Stimulated activated naive CD4-positive, alpha-beta T cell treated with Interleukin-2 at 50 U/mL for 16 hours (primary cell): ENCODE data around the gene S100A1.
A peak's percentile ranks its signal among the peaks of the same experiment; 100 is the strongest.

ENCODE experiments used
- DNase-seq: peaks from one replicate; lab custom pipeline; 2025; lab: John Stamatoyannopoulos, UW

S100A1 gene

GRCh38 chr1:153610811-153611301, 17.4 kb upstream of the S100A1 start:
- DNase-seq: no peak

- no peak for DNase-seq
These were observed 16.9 kb upstream of the S100A1 start for GRCh38 chr1:153611356-153611755.

DNA sequence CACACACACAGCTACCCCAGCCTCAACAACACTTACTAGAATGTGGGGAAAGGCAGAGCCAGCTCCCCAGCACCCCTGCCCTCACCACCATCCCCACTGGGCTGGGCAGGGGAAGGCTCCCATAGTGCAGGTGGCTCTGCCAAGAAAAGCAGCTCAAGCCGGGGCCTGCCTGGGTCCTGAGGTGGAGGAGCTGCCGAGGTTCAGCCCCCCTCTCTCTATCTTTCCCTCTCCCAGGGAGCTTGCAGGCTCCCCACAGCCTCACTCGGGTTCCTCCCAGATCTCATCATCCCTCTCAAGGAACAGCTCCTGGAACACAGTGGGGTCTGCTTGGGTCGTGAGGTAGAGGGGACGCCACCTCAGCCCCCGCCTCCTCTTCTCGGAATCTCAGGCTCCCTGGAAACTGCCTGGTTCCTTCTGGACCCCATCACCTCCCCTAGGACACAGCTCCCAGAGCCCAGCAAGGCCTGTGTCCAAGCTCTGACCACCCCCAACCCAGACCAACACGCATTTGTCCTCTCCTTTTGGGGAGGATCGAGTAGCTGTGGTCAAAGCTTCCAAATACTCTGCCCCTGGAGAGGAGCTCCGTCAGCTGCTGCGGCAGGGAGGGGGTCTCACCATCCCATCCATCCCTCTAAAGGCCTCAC, 16.0 kb upstream of the S100A1 start:
- DNase-seq: no peak

DNA sequence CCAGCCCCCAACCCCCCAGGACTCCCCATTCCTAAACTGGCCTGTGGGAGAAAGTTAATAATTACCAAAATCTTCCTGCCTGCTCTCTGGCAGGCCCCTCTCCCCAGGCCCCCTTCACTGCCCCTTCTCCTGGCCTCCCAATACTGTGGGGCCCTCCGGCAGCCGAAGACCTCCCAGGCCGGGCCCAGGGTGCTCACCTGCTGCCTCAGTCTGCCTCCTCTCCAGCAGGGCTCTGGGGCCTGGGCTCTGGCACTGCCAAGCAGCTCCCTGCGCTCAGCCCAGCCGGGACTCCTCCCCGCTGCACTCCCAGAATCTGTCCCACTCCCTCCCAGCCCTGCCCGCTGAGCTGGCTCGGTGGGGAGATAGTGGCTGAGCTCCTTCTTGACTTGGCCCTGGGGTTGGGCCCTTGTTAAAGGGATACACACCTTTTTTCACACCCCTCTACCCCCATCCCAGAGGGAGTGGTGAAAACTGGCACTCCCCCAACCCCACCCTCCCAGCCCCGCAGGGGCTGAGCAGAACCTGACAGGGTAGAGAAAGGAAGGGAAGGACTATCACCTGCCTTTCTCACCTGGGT, 15.4 kb upstream of the S100A1 start, which contains the start of gene S100A16:
Gene S100A16, minus strand, starts transcription at position 383 of the 577 bp plus-strand sequence. CDS start 4,986 bp downstream, outside the sequence.
- DNase-seq: no peak

DNA sequence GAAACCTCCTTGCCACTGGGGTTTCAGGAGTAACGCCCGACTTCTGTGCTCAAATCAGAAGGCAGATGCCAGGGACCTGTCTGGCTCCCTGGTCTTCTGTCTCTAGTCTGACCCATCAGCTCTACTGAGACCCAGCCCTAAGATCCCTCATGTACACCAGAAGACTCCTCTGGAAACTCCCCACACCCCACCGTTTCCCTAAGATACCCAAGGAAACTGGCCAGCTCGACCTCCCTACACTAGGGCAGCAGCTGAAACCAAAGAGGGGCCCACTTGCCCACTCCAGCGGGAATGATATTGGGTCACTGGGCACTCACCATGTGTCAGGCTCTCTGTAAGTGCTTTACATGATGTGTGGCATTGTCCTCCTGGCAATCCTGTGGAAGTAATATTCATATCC, 14.8 kb upstream of the S100A1 start:
- DNase-seq: no peak

DNA sequence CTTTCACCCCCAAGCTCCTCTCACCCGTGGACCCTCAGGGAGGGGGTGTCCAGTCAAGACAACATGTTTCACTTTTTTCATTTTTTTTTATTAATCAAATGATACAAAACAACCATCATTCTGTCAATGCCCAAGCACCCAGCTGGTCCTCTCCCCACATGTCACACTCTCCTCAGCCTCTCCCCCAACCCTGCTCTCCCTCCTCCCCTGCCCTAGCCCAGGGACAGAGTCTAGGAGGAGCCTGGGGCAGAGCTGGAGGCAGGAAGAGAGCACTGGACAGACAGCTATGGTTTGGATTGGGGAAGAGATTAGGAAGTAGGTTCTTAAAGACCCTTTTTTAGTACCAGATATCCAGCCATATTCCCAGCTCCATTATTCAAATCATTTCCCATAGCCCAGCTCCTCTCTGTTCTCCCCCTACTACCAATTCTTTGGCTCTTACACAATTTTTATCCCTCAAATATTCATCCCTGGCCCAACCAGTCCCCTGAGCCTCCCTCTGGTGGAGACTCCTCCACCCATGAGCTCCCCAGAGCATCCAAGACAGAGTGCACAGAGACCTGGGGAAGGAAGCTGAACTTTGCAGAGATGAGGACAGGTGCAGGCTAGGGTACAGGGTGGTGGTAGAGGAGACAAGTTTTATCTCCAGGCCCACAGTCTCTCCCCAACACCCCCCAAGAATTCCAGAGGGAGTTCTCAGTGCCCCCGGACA, 13.9 kb upstream of the S100A1 start:
- no peak for DNase-seq

DNA sequence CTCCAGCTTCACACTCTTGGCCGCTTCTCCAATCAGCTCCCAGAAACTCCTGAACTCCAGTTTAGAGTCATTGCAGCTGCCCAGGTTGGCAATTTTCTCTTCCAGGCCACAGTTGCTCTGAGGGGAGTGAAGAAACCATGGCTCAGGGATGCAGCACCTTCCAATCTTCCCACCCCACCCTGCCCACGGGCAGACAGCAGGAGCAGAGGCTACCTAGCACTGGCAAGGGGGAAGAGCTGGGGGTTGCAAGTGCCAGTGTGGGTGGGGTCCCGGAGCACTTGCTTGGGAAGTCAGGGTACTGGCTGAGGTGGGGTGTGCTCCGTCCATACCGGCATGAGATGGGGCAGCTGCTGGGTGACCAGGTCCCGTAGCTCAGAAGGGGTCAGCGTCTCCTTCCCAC, 13.3 kb upstream of the S100A1 start:
- no peak for DNase-seq

- no peak for DNase-seq
These were observed 12.8 kb upstream of the S100A1 start for GRCh38 chr1:153615406-153615805.

DNA sequence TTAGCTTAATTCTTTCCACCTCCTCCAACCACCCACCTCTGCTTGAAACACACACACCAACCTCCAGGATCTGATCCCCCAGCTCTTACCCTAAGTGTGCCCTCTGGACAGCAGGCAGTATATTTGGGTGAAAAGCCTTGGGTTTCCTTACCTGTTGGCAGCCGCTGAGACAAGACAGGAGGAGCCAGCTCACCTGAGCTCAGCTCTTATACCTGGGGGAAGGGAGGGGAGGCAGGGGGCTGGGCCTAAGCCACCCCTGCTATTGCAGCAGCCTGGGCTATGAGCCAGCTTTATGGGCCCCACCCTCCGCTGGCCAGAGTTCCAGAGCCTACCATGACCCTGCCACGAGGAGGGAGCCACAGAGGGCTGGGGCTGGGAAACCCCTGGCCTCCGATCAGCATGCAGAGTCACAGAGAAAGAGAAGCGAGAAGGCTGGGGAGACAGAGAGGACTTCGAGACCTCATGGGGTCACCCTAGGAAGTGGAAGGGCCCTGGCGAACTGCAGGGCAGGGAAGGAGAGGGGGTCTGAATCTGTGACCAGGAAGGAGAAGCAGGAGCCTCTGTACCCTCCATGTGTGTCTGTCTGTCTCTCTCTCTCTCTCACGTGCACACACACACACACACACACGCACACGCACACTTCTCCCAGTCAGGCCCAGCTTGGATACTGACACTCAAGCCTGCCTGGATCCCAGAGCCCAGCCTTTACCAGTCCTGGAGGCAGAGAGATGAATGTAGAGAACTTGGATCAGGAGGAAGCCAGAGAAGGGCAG, 11.9 kb upstream of the S100A1 start, which contains the start of gene S100A14:
Gene S100A14, minus strand, starts transcription at position 182 of the 773 bp plus-strand sequence. CDS start 467 bp downstream, outside the sequence.
- DNase-seq: no peak

- no peak for DNase-seq
These were observed 11.3 kb upstream of the S100A1 start for GRCh38 chr1:153616917-153617311.

GRCh38 chr1:153617663-153618062, 10.6 kb upstream of the S100A1 start:
- peak; percentile 60 for DNase-seq

DNA sequence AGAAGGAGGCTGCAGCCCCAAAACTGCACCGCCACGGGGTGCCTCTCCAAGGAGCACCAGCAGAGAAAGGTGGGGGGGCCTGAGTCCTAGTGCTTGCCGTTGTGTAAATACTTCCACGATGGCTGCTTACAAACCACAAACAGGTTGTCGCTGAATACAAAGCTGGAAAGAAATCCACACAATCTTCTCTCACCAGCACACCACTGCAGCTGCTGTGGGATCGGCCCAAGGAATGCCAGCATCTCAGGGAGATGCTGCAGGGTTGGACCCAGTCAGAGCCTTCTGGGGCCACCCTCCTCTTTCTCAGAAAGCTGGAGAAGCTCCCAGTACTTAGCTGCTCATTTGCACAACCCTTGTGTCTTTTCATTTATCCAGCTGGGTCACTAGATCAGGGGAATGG, 9.1 kb upstream of the S100A1 start:
- DNase-seq: no peak

DNA sequence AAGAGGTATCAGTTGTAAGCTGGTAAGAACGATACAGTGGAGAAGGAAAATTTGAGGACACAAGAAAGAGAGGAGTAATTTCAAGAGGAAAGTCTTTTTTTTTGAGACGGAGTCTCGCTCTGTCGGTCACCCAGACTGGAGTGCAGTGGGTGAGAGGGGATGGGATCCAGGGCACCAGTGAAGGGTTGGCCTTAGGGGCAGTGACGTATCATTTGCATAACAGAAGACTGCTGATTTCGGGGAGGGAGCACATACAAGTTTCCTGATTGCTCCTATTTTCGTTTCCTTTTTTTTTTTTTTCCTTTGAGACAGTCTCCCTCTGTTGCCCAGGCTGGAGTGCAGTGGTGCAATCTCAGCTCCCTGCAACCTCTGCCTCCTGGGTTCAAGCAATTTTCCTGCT, 5.1 kb upstream of the S100A1 start:
- no peak for DNase-seq

DNA sequence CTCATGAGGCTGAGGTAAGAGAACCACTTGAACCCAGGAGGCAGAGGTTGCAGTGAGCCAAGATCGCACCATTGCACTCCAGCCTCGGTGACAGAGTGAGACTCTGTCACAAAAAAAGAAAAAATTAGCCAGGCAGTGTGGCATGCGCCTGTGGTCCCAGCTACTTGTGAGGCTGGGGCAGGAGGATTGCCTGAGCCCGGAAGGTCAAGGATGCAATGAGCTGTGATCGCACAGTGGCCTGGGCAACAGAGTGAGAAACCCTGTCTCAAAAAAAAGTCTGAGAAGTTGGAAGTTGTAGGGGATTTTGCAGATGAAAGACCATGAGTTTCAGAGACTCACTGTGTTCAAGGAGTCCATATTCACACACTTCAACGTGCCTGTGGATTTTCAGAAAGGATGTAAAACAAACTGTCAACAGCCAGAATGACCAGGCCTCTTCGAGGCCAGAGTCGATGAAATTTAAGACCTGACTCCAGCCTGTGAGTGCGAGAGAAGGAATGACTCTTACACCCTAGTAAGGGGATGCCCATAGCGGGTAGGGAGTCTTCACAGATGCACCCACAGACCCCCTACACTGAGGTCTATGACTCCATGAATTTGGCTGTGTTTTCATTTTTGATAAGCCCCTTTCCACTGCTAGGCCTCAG, 3.1 kb upstream of the S100A1 start:
- no peak for DNase-seq

- no peak for DNase-seq
These were observed 1.7 kb upstream of the S100A1 start for GRCh38 chr1:153626477-153626903.

DNA sequence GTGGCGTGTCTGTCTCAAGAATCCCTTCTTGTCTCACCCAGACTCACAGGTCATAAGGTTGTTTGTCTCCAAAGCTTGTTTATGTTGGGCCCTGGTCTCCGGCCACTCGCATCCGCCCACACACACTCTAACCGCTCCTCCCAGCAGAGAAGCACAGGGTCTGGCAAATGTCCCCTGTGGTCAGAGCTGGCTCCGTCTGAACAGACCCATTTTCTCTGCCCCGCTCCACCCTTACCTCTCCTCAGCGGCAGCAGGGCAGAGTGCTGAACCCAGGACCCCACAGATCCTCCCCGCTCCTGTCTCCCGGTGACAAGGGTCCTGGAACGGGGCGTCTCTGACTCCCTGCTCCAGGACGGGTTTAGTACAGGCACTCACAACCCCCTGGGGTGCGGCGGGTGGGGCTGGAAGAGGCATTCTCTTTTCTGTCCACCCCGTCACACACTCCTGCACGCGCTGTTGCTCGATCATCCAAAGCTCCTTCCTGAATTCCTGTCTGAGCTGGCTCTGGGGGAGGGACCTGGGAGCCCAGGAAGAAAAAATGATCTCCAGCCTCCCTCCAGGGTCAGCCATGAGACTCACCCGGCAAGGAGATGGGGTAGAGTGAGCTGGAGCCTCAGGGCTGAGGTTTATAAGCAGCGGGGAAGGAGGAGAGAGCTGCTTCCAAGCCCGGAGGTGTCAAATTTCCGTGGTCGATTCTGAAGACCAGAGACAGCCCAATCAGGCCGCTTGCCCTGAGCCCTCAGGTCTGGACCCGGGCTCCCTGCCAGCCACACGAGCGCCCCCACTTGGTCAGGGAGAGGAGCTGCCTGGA, 1.1 kb upstream of the S100A1 start, which contains the start of gene S100A13:
Gene S100A13, minus strand, starts transcription at position 602 of the 811 bp plus-strand sequence. CDS start 1,033 bp downstream, outside the sequence.
- DNase-seq: no peak

GRCh38 chr1:153628638-153629342, 556 bp downstream of the S100A1 start:
- DNase-seq: no peak

GRCh38 chr1:153629343-153629665, 1.1 kb downstream of the S100A1 start:
- no peak for DNase-seq

DNA sequence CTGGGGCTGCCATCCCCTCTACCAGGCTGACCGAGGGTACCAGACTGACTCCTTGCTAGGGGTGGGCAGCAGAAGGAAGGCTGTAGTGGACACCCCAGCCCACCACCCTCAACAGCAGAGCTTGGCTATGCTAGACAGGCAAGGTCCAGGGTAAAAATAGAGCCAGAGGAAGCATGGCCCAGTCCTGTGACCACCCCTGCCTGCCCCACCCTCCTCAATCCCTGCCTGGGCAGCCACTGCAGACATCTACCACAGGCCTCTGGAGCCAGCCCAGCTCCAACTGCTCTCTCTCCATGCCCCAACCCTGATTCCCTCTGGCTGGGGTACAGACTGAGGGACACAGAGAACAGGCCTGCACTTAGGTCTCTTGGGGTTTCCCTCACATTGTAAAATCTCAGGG, 1.7 kb downstream of the S100A1 start:
- DNase-seq: no peak

DNA sequence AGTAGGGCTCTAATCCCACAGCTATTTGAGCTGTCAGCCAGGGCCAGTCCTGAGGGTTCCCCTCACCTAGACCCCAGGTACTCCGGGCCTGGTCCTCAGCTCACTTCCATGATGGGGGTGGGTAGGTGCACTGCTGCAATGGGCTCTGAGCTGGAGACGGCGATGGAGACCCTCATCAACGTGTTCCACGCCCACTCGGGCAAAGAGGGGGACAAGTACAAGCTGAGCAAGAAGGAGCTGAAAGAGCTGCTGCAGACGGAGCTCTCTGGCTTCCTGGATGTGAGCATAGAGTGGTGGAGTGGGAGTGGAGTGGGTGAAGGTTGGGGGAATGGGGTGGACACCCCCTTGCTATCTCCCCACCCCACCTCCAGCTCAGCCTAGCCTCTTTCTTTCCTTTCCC, 2.1 kb downstream of the S100A1 start:
- DNase-seq: no peak
